ENCODE results near the gene AFF2. TPM values are rescaled to one million over a fixed set of nuclear protein-coding genes. Genes with fewer than 3 reads are reported as not detected.

The AFF2 gene
- total RNA-seq, 1 donor = 16.2 TPM

DNA sequence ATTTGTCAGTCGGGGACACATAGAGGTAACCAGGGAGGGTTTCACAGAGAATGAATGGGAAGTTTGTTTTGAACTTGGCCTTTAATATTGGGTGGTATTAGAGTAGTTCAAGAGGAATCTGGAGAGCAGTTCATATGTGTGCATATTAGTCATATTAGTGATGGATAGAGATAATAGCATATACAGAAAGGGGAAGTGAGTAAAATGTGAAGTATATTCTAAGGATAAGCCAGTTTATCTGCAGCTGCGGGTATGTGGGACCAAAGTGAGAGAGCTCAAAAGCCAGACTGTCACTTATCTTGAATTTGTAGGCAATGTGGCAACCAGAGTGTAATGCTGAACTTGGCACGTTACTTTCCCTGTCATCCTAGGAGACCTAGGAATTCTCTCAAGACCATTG lies 169.9 kb downstream of the AFF2 start:
- H3K4me3 ChIP-seq (ENCODE audit: low read length) = no peak overlapping the region
- H3K27me3 ChIP-seq (ENCODE audit: insufficient read depth, low read length) = no peaks in the 10 kb centered on the region
- no peaks in the 10 kb centered on the region for H3K9me3 ChIP-seq (ENCODE audit: low read depth, low read length)
- H3K4me1 ChIP-seq (ENCODE audit: insufficient read depth, low read length) = no peaks in the 10 kb centered on the region

DNA sequence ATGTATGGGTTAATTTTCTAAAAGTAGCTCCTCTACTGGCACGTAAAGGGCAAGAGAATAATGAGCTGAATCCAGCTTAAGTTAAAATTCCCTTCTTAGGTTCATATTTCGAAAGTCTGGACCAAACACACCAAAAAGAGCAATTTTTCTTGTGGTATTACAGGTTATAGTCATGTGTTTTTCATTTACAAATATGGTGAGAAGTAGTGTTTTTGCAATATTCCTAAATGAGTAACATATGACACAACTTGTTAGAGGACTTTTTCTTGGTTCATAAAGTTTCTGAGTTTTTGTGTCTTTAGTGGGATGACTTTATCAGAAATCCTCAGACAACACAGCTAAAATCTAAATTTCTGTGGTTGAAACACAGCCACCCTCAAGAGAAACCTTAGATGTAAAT lies 172.1 kb downstream of the AFF2 start:
- no peaks in the 10 kb centered on the region for H3K27me3 ChIP-seq (ENCODE audit: insufficient read depth, low read length)
- H3K4me1 ChIP-seq (ENCODE audit: insufficient read depth, low read length) = no peaks in the 10 kb centered on the region
- no peaks in the 10 kb centered on the region for H3K9me3 ChIP-seq (ENCODE audit: low read depth, low read length)
- no peak overlapping the region for H3K4me3 ChIP-seq (ENCODE audit: low read length)

DNA sequence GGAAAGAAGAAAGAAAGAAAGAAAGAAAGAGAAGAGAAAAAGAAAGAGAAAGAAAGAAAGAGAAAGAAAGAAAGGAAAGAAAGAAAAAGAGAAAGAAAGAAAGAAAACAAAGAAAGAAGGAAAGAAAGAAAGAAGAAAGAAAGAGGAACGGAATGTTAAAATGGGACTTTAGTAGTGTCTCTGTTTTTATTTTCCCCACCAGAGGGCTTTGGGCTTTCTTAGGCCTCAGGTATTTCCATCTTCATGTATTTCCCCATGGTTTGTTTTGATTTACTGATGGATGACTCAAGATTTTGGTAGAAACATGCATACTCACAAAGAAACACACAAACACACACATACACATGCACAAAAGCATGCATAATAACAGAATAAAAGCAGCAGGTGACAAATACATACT lies 181.2 kb downstream of the AFF2 start:
- Histone ChIP-seq H3K4me3 (ENCODE audit: low read length) (no peak overlapping the region), H3K27me3 (ENCODE audit: insufficient read depth, low read length) (no peaks in the 10 kb centered on the region), H3K4me1 (ENCODE audit: insufficient read depth, low read length) (no peaks in the 10 kb centered on the region), H3K9me3 (ENCODE audit: low read depth, low read length) (no peaks in the 10 kb centered on the region)

DNA sequence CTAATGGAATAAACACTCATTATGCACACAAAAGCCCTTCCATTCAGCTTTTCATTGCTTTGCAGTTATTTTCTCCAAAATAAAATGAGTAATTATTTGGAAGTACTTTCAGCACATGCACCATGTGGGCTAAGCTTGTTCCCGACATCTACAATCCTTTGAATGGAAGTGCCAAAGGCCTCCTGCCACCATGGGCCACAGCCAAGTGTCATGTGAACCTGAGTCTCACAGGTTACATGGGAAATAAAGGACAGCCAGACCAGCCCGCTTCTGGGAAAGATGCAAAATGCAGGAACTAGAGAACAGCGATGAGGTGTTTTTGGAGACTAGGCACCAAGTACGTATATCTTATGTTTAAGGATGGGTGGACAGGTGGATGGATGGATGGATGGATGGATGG lies 181.8 kb downstream of the AFF2 start:
- Histone ChIP-seq H3K4me3 (ENCODE audit: low read length) (no peak overlapping the region), H3K9me3 (ENCODE audit: low read depth, low read length) (no peaks in the 10 kb centered on the region), H3K27me3 (ENCODE audit: insufficient read depth, low read length) (no peaks in the 10 kb centered on the region), H3K4me1 (ENCODE audit: insufficient read depth, low read length) (no peaks in the 10 kb centered on the region)

DNA sequence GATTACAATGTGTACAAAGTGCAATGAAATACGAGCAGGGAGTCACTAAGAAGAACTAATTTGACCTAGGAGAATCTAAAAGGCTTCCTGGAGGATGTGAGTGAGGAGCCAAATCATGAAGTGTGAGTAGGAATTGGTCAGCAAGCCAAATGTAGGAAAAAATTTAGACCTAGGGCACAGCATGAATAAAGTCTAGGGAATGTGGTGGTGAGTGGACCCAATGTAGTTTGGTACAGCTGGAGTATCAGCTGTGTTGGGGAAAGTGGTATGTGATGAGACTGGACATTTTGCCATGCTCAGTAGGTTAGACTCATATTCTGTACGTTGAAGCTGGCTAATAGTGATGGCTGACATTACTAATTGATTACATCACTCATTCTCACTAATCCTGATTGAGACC lies 191.0 kb downstream of the AFF2 start:
- Histone ChIP-seq H3K4me3 (ENCODE audit: low read length) (no peak overlapping the region), H3K9me3 (ENCODE audit: low read depth, low read length) (no peaks in the 10 kb centered on the region), H3K4me1 (ENCODE audit: insufficient read depth, low read length) (no peaks in the 10 kb centered on the region), H3K27me3 (ENCODE audit: insufficient read depth, low read length) (no peaks in the 10 kb centered on the region)

DNA sequence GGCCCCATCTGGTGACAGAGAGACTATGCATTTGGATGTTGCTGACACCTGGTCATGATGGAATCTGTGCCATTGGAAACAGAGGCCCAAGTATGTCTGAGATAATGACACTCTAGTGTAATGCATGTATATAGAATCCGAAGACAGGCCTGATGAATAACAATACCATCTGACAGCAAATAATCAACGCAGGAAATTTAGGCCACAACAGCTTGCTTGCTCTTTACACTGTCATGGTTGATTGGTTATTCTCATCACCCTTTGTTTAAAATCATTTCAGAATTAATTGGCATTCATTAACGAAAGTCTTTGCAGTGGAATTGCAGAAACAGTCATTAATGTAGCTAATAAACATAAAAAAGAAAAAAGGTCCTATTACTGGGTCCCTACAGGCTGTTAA lies 194.8 kb downstream of the AFF2 start:
- no peaks in the 10 kb centered on the region for H3K4me1 ChIP-seq (ENCODE audit: insufficient read depth, low read length)
- H3K9me3 ChIP-seq (ENCODE audit: low read depth, low read length) = no peaks in the 10 kb centered on the region
- H3K4me3 ChIP-seq (ENCODE audit: low read length) = no peak overlapping the region
- no peaks in the 10 kb centered on the region for H3K27me3 ChIP-seq (ENCODE audit: insufficient read depth, low read length)

DNA sequence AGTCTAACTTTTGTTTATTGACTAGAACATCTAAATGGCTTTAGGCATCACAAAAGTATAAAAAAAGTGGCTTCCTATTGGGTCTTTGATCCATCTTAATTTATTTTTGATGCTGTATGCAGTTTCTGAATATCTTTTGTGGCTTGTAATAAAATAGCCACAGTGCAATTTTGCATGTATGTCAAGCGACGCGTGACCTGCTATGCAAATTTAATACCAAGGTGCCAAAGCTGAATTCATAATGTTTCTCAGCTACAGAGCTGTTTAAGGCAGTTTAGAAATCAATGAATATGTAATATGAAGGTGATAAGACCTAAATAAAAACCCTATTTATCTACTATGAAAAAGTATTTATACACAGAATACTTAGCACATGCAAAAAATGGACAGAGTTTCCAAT lies 197.8 kb downstream of the AFF2 start:
- Histone ChIP-seq H3K9me3 (ENCODE audit: low read depth, low read length) (no peaks in the 10 kb centered on the region), H3K4me1 (ENCODE audit: insufficient read depth, low read length) (no peaks in the 10 kb centered on the region), H3K4me3 (ENCODE audit: low read length) (no peak overlapping the region), H3K27me3 (ENCODE audit: insufficient read depth, low read length) (no peaks in the 10 kb centered on the region)

DNA sequence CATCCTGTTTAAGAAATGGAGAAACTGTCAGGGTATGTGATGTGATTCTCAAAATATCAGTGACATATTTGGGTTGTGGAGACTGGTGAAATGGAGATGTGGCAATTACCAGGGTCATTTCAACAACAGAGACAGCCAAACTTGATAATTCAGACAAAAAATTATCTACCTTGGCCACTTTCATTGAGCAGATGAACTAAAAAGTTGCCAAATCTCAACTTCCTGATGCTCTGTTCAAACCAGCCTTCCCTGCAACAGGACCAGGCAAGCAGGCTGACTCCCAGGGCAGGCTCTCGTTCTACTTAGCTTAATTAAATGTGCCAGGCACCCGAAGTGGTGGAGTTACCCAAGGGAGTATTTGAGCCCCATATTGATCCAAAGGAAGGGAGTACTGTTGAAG lies 199.6 kb downstream of the AFF2 start:
- Histone ChIP-seq H3K4me3 (ENCODE audit: low read length) (no peak overlapping the region), H3K27me3 (ENCODE audit: insufficient read depth, low read length) (no peaks in the 10 kb centered on the region), H3K4me1 (ENCODE audit: insufficient read depth, low read length) (no peaks in the 10 kb centered on the region), H3K9me3 (ENCODE audit: low read depth, low read length) (no peaks in the 10 kb centered on the region)

DNA sequence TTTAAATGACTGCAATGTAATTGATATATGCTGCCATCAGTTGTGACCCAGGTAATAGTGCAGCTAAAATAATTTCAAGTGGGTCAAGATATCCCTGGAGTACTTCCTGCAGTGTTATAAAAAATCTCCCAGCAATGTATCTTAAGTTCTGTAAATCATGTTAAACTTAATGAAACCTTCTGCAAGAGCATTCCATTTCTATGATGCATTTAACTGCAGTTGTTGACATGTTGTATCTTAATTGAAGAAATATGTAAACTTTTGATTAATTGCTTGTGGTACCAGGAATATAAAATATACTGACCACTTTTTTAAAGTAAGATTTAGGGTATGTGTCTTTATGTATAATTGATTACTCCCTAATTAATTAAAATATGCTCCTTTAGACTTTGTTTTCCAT lies 213.6 kb downstream of the AFF2 start:
- Histone ChIP-seq H3K27me3 (ENCODE audit: insufficient read depth, low read length) (no peaks in the 10 kb centered on the region), H3K4me1 (ENCODE audit: insufficient read depth, low read length) (no peaks in the 10 kb centered on the region), H3K9me3 (ENCODE audit: low read depth, low read length) (no peaks in the 10 kb centered on the region), H3K4me3 (ENCODE audit: low read length) (no peak overlapping the region)

DNA sequence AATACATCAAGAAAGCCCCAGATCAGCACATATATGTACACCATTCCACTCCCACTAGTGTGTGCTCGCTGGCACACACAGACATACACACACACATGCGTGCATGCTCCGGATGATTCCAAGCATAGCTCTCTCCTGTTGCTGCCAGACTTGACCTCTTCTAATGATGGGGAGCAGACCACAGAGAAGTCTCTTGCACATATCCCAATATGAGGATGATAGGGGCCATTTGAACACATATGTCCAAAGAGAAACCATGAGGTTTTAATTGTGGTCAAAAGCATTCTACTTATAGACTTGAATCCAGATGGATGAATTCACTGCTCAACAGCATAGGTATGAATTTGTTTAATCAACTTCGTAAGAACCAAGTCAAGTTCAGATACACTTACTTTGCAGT lies 214.9 kb downstream of the AFF2 start:
- no peak overlapping the region for H3K4me3 ChIP-seq (ENCODE audit: low read length)
- H3K27me3 ChIP-seq (ENCODE audit: insufficient read depth, low read length) = no peaks in the 10 kb centered on the region
- H3K4me1 ChIP-seq (ENCODE audit: insufficient read depth, low read length) = no peaks in the 10 kb centered on the region
- H3K9me3 ChIP-seq (ENCODE audit: low read depth, low read length) = no peaks in the 10 kb centered on the region

DNA sequence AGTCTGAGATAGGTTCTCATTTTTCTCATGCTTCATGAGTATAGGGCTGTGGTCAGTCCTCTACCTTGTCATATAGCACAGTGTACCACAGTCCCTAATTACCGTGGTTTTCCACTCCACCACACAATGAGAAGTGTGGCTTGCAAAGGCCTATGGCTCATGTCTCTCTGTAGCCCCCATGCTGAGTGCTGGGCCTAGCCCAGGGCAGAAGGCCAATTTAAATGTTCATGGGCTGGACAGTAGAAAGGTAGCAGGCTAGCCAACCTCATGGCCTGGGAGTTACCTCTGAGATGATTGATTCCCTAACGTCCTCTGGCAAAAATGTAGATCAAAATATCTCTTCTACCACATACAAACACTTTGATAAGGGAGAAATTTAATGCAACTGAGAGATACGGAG lies 222.5 kb downstream of the AFF2 start:
- H3K4me3 ChIP-seq (ENCODE audit: low read length) = no peak overlapping the region
- H3K9me3 ChIP-seq (ENCODE audit: low read depth, low read length) = no peaks in the 10 kb centered on the region
- no peaks in the 10 kb centered on the region for H3K4me1 ChIP-seq (ENCODE audit: insufficient read depth, low read length)
- no peaks in the 10 kb centered on the region for H3K27me3 ChIP-seq (ENCODE audit: insufficient read depth, low read length)

DNA sequence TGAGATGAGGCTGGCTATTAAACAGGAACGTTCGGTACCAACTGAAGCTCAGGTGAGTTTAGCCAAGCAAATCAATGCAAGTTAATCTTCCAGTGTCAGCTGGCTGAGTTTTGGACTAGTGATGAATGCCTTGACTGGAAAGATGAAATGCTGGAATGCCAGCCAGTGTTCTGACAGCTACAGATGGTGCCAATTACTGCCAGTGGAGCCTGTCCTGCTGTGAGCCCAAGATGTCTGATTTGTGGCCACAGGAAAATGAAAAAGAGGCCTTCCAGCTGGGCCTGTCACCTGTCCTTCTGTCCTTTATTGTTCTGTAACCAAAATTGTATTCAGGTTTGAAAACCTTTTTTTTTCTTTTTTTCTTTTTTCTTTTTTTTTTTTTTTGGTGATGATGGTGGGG lies 223.1 kb downstream of the AFF2 start:
- H3K4me3 ChIP-seq (ENCODE audit: low read length) = no peak overlapping the region
- no peaks in the 10 kb centered on the region for H3K9me3 ChIP-seq (ENCODE audit: low read depth, low read length)
- no peaks in the 10 kb centered on the region for H3K4me1 ChIP-seq (ENCODE audit: insufficient read depth, low read length)
- H3K27me3 ChIP-seq (ENCODE audit: insufficient read depth, low read length) = no peaks in the 10 kb centered on the region

DNA sequence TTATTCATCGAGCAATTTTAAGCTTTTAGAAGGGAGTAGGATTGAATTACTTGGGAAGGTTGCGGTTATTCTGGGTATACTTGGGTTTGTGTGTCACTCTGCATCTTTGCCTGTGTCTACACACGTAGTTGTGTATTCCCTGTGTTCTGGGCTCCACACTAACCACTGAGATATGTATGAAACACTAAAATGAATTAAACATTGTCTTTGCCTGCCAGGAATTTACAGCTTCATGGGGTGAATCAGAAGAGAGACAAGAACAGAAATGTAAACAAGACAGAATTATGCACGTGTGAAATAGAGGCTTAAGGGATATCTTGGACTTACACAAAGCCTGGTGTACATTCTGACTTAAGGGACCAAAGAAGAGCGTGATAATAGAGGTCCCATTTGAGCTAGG lies 228.5 kb downstream of the AFF2 start:
- Histone ChIP-seq H3K4me3 (ENCODE audit: low read length) (no peak overlapping the region), H3K9me3 (ENCODE audit: low read depth, low read length) (no peaks in the 10 kb centered on the region), H3K4me1 (ENCODE audit: insufficient read depth, low read length) (no peaks in the 10 kb centered on the region), H3K27me3 (ENCODE audit: insufficient read depth, low read length) (no peaks in the 10 kb centered on the region)

DNA sequence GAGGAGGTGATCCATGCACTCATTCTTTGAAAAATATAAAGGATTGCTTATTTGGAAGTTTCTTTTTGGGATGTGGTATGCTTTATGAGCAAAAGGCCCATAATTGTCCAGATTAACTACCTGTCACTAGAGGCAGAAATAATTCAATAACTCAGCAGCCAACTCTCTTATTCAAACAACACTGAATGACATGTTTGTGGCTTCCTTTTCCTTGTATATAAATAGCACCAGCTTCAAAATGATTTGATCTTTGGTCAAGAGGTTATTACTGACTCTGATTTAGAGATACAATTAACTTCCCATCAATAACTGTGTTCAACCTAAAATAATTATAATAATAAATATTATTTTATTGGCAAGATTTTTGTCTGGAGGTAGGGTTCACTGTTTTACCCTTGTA lies 232.3 kb downstream of the AFF2 start:
- Histone ChIP-seq H3K4me3 (ENCODE audit: low read length) (no peak overlapping the region), H3K9me3 (ENCODE audit: low read depth, low read length) (no peaks in the 10 kb centered on the region), H3K4me1 (ENCODE audit: insufficient read depth, low read length) (no peaks in the 10 kb centered on the region), H3K27me3 (ENCODE audit: insufficient read depth, low read length) (no peaks in the 10 kb centered on the region)

DNA sequence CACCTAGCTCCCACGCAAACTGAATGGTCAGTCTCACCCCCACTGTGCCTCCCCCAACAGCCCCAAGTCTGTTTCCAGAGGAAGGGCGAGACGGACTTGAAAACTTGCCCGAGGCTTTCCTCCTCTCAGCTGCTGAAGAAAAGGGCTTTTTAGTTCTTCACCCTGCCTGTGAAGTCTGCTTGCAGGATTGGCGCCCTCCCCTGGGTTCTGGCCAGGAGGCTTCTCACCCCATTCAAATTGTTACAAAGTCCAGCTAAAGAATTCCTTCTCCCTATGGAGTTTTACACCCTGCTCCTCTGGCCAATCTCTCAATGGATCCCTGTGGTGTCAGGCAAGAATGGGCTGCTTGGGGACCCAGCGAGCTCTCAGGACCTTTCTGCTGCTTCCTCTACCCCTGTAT lies 241.0 kb downstream of the AFF2 start:
- Histone ChIP-seq H3K4me1 (ENCODE audit: insufficient read depth, low read length) (no peaks in the 10 kb centered on the region), H3K27me3 (ENCODE audit: insufficient read depth, low read length) (no peaks in the 10 kb centered on the region), H3K9me3 (ENCODE audit: low read depth, low read length) (no peaks in the 10 kb centered on the region), H3K4me3 (ENCODE audit: low read length) (no peak overlapping the region)

DNA sequence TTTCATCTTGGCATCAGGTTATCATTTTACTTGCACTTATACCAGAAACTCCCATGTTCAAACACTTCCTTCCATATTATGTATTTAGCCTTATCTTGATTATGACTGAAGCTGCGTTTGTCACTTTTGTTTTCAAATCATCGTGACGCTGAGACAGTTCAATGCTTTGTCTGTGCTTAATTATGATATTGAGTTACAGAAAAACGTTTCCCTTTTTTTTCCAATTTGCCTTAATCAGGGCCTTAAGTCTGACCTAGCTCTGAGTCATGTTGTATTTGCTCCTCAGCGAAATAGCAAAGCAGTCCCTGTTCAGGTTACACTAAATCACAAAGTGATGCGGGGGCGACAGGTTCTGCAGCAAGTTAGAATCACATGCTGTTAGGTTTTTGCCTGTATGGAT lies 254.7 kb downstream of the AFF2 start:
- H3K9me3 ChIP-seq (ENCODE audit: low read depth, low read length) = no peaks in the 10 kb centered on the region
- no peak overlapping the region for H3K4me3 ChIP-seq (ENCODE audit: low read length)
- H3K4me1 ChIP-seq (ENCODE audit: insufficient read depth, low read length) = no peaks in the 10 kb centered on the region
- H3K27me3 ChIP-seq (ENCODE audit: insufficient read depth, low read length) = no peaks in the 10 kb centered on the region

DNA sequence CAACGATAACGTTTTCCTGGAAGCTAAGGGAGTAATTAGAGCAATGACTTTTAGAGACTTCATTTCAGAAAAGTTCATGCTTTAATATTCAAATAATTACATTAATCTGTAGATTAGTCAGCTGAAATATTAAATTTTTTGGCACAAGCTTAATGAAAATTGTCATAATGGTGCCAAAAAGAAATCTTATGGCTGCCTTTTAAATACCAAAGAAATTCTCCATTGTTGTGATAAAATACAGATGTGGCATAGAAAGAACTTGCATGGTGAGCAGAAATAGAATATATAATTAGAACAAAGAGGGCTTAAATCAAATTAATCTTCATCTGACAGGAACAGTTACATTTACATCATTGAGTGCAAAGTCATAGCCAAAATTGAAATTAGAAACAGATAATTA lies 263.5 kb downstream of the AFF2 start:
- Histone ChIP-seq H3K27me3 (ENCODE audit: insufficient read depth, low read length) (no peaks in the 10 kb centered on the region), H3K4me3 (ENCODE audit: low read length) (no peak overlapping the region), H3K9me3 (ENCODE audit: low read depth, low read length) (no peaks in the 10 kb centered on the region), H3K4me1 (ENCODE audit: insufficient read depth, low read length) (no peaks in the 10 kb centered on the region)

All from mononuclear cell (primary cell).